Measurements from ENCODE around the gene ST6GAL2.

Gene ST6GAL2

DNA sequence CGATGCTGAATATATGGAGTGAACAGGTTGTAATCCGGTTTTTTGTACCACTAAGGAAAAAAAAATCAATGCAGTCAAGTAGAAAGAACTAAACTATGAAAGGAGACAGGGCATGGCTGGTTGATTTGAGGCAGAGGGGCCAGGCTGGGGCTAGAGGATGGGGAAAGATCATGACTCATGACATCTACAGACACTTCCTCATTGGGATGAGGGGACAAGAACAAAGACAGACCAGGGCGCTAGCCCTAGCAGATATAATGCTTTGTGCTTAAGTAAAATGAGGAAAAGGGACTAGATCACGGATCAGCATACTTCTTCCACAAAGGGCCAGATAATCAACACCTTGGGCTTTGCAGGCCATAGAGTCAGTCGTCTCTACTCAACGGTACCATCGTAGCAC, 55.8 kb downstream of the ST6GAL2 start:
- no CpG with 5 or more reads among the region's 7 CpGs for WGBS, 2 donors (ENCODE audit: extremely low coverage in 2 of 2, insufficient read length in 2 of 2, insufficient replicate concordance in 1 of 2)
- H3K79me1 ChIP-seq (ENCODE audit: low read depth, low read length), result no peaks in the 10 kb centered on the region
- H2BK12ac ChIP-seq (ENCODE audit: low read length), result no peak overlapping the region

DNA sequence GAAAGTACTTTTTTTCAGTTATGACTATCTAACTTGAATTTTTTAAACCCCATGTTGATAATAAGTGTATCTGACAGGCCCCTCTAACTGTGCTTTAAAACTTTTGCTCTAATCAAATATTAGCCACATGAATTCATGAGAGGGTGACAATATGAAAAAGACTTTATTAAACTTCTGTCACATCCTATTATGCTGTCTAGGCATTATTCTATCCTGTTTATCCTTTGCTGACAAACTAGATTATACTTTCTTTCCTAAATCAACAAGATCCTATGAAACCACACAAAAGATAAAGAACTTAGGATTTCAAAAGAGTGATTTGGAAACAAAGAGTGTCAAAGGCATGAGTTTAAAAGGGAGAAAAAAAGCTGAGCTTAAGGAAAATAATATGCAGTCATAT, 57.8 kb downstream of the ST6GAL2 start:
- H2BK12ac ChIP-seq (ENCODE audit: low read length), result no peak overlapping the region
- no peaks in the 10 kb centered on the region for H3K4me1 ChIP-seq (ENCODE audit: control insufficient read depth in 2 of 2, insufficient read depth in 1 of 2, low read depth in 1 of 2, low read length in 2 of 2)
- no peak overlapping the region for H3K4ac ChIP-seq (ENCODE audit: low read length)

More for the DNA sequence above, 55.8 kb downstream of the ST6GAL2 start:
- Histone ChIP-seq H3K4me2 (ENCODE audit: insufficient read depth, low read length, poor library complexity, severe bottlenecking) (no peak overlapping the region), H3K14ac (ENCODE audit: low read length) (no peak overlapping the region), H2BK5ac (ENCODE audit: low read length) (no peak overlapping the region), H4K8ac (ENCODE audit: low read depth, low read length) (no peak overlapping the region), H3K18ac (ENCODE audit: low read length) (no peak overlapping the region), H4K91ac (ENCODE audit: low read depth, low read length, poor library complexity) (no peak overlapping the region), H2BK120ac (ENCODE audit: low read depth, low read length) (no peak overlapping the region), H2BK15ac (ENCODE audit: low read length) (no peak overlapping the region), H3K27ac (replicated peaks; ENCODE audit: low read length) (no peak overlapping the region), H3K36me3 (replicated peaks in 1 of 2; ENCODE audit: control insufficient read depth in 2 of 2, insufficient read depth in 2 of 2, low read length in 2 of 2) (peaks cover 0 to 2% of the 10 kb centered on the region in 2 donors), H2AK5ac (ENCODE audit: low read depth, low read length) (no peak overlapping the region), H2AFZ (ENCODE audit: low read length) (no peak overlapping the region), H3K9me3 (replicated peaks in 1 of 2; ENCODE audit: control insufficient read depth in 2 of 2, insufficient read depth in 1 of 2, low read depth in 1 of 2, low read length in 2 of 2) (no peaks in the 10 kb centered on the region), H3K4me1 (ENCODE audit: control insufficient read depth in 2 of 2, insufficient read depth in 1 of 2, low read depth in 1 of 2, low read length in 2 of 2) (no peaks in the 10 kb centered on the region), H3K4me3 (ENCODE audit: low read length in 2 of 2) (no peak overlapping the region), H3K9ac (ENCODE audit: low read depth, low read length, poor library complexity) (no peak overlapping the region), H3K4ac (ENCODE audit: low read length) (no peak overlapping the region), H3K27me3 (ENCODE audit: control insufficient read depth in 3 of 3, insufficient read depth in 3 of 3, low read depth in 1 of 3, low read length in 3 of 3) (no peaks in the 10 kb centered on the region), H3K23ac (ENCODE audit: low read depth, low read length, poor library complexity) (no peak overlapping the region)
- no peak for DNase-seq (ENCODE audit: low spot score)

DNA sequence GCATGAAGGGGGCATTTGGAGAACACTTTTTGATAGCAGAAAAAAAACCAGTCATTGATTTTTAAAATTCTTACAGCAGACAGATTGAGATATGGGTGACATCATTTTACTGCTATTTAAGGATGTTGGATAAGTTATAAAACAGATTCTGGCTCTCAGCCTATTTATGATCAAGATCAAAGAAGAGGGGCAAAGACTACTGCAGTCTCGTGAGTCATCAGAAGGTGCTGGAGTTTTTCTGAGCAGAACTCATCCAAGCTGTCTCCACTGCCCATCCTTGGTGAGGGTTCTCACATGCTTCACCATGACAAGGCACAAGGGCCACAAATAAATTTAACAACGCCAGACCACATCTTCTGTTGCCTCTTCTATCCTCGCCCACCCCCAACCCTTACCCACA, 58.8 kb downstream of the ST6GAL2 start:
- Histone ChIP-seq H2BK12ac (ENCODE audit: low read length) (no peak overlapping the region), H3K23ac (ENCODE audit: low read depth, low read length, poor library complexity) (no peak overlapping the region), H3K9ac (ENCODE audit: low read depth, low read length, poor library complexity) (no peak overlapping the region), H4K91ac (ENCODE audit: low read depth, low read length, poor library complexity) (no peak overlapping the region), H3K79me1 (ENCODE audit: low read depth, low read length) (no peaks in the 10 kb centered on the region), H3K4me3 (ENCODE audit: low read length in 2 of 2) (no peak overlapping the region), H3K4ac (ENCODE audit: low read length) (no peak overlapping the region), H2BK15ac (ENCODE audit: low read length) (no peak overlapping the region), H3K18ac (ENCODE audit: low read length) (no peak overlapping the region), H4K8ac (ENCODE audit: low read depth, low read length) (no peak overlapping the region), H3K4me1 (ENCODE audit: control insufficient read depth in 2 of 2, insufficient read depth in 1 of 2, low read depth in 1 of 2, low read length in 2 of 2) (no peaks in the 10 kb centered on the region), H3K36me3 (replicated peaks in 1 of 2; ENCODE audit: control insufficient read depth in 2 of 2, insufficient read depth in 2 of 2, low read length in 2 of 2) (peaks cover 0 to 2% of the 10 kb centered on the region in 2 donors), H3K9me3 (replicated peaks in 1 of 2; ENCODE audit: control insufficient read depth in 2 of 2, insufficient read depth in 1 of 2, low read depth in 1 of 2, low read length in 2 of 2) (no peaks in the 10 kb centered on the region), H2AFZ (ENCODE audit: low read length) (no peak overlapping the region), H3K4me2 (ENCODE audit: insufficient read depth, low read length, poor library complexity, severe bottlenecking) (no peak overlapping the region), H3K14ac (ENCODE audit: low read length) (no peak overlapping the region), H3K27me3 (ENCODE audit: control insufficient read depth in 3 of 3, insufficient read depth in 3 of 3, low read depth in 1 of 3, low read length in 3 of 3) (no peaks in the 10 kb centered on the region), H2BK5ac (ENCODE audit: low read length) (no peak overlapping the region), H2BK120ac (ENCODE audit: low read depth, low read length) (no peak overlapping the region), H2AK5ac (ENCODE audit: low read depth, low read length) (no peak overlapping the region), H3K27ac (replicated peaks; ENCODE audit: low read length) (no peak overlapping the region)
- no CpG with 5 or more reads among the region's 3 CpGs for WGBS, 2 donors (ENCODE audit: extremely low coverage in 2 of 2, insufficient read length in 2 of 2, insufficient replicate concordance in 1 of 2)
- no peak for DNase-seq (ENCODE audit: low spot score)

More for the DNA sequence above, 57.8 kb downstream of the ST6GAL2 start:
- no peak for DNase-seq (ENCODE audit: low spot score)
- H3K36me3 ChIP-seq (replicated peaks in 1 of 2; ENCODE audit: control insufficient read depth in 2 of 2, insufficient read depth in 2 of 2, low read length in 2 of 2), result peaks cover 0 to 2% of the 10 kb centered on the region in 2 donors
- H3K9ac ChIP-seq (ENCODE audit: low read depth, low read length, poor library complexity), result no peak overlapping the region
- H3K27ac ChIP-seq (replicated peaks; ENCODE audit: low read length), result no peak overlapping the region
- no peak overlapping the region for H2AK5ac ChIP-seq (ENCODE audit: low read depth, low read length)
- H4K91ac ChIP-seq (ENCODE audit: low read depth, low read length, poor library complexity), result no peak overlapping the region
- H3K18ac ChIP-seq (ENCODE audit: low read length), result no peak overlapping the region
- H3K14ac ChIP-seq (ENCODE audit: low read length), result no peak overlapping the region
- no peak overlapping the region for H3K4me2 ChIP-seq (ENCODE audit: insufficient read depth, low read length, poor library complexity, severe bottlenecking)
- H3K9me3 ChIP-seq (replicated peaks in 1 of 2; ENCODE audit: control insufficient read depth in 2 of 2, insufficient read depth in 1 of 2, low read depth in 1 of 2, low read length in 2 of 2), result no peaks in the 10 kb centered on the region
- no peaks in the 10 kb centered on the region for H3K27me3 ChIP-seq (ENCODE audit: control insufficient read depth in 3 of 3, insufficient read depth in 3 of 3, low read depth in 1 of 3, low read length in 3 of 3)
- H2BK15ac ChIP-seq (ENCODE audit: low read length), result no peak overlapping the region
- no peak overlapping the region for H4K8ac ChIP-seq (ENCODE audit: low read depth, low read length)
- H2BK5ac ChIP-seq (ENCODE audit: low read length), result no peak overlapping the region
- no peak overlapping the region for H2AFZ ChIP-seq (ENCODE audit: low read length)
- no peak overlapping the region for H3K4me3 ChIP-seq (ENCODE audit: low read length in 2 of 2)
- no peaks in the 10 kb centered on the region for H3K79me1 ChIP-seq (ENCODE audit: low read depth, low read length)
- no peak overlapping the region for H2BK120ac ChIP-seq (ENCODE audit: low read depth, low read length)
- no peak overlapping the region for H3K23ac ChIP-seq (ENCODE audit: low read depth, low read length, poor library complexity)

DNA sequence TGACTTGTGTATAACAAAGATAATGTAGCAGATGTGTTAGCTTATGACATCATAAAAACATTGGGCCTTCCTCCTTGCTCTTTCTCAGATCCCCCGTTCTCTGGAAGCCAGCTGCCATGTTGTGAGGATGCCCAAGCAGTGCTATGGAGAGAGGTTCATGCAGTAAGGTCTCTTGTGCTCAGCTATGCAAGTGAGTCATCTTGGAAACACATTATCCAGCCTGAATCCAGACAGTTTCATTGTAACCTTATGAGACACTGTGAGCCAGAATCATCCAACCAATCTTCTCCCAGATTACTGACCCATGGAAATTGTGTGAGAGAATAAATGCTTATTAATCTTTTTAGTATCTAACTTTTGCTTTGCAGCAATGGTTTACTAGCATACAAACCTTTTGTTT, 60.8 kb downstream of the ST6GAL2 start:
- no peak overlapping the region for H3K4me3 ChIP-seq (ENCODE audit: low read length in 2 of 2)
- H3K14ac ChIP-seq (ENCODE audit: low read length), result no peak overlapping the region
- H3K27me3 ChIP-seq (ENCODE audit: control insufficient read depth in 3 of 3, insufficient read depth in 3 of 3, low read depth in 1 of 3, low read length in 3 of 3), result no peaks in the 10 kb centered on the region
- H4K8ac ChIP-seq (ENCODE audit: low read depth, low read length), result no peak overlapping the region
- DNase-seq (ENCODE audit: low spot score), result no peak
- H3K79me1 ChIP-seq (ENCODE audit: low read depth, low read length), result no peaks in the 10 kb centered on the region
- no peak overlapping the region for H2BK120ac ChIP-seq (ENCODE audit: low read depth, low read length)
- H3K4me2 ChIP-seq (ENCODE audit: insufficient read depth, low read length, poor library complexity, severe bottlenecking), result no peak overlapping the region
- no peak overlapping the region for H2BK5ac ChIP-seq (ENCODE audit: low read length)
- peaks cover 0 to 2% of the 10 kb centered on the region in 2 donors for H3K36me3 ChIP-seq (replicated peaks in 1 of 2; ENCODE audit: control insufficient read depth in 2 of 2, insufficient read depth in 2 of 2, low read length in 2 of 2)
- H3K9ac ChIP-seq (ENCODE audit: low read depth, low read length, poor library complexity), result no peak overlapping the region
- no peaks in the 10 kb centered on the region for H3K4me1 ChIP-seq (ENCODE audit: control insufficient read depth in 2 of 2, insufficient read depth in 1 of 2, low read depth in 1 of 2, low read length in 2 of 2)
- H2AK5ac ChIP-seq (ENCODE audit: low read depth, low read length), result no peak overlapping the region
- no peak overlapping the region for H3K23ac ChIP-seq (ENCODE audit: low read depth, low read length, poor library complexity)
- WGBS, 2 donors (ENCODE audit: extremely low coverage in 2 of 2, insufficient read length in 2 of 2, insufficient replicate concordance in 1 of 2), result no CpG with 5 or more reads among the region's 1 CpG
- no peak overlapping the region for H3K4ac ChIP-seq (ENCODE audit: low read length)
- no peak overlapping the region for H2AFZ ChIP-seq (ENCODE audit: low read length)
- no peak overlapping the region for H4K91ac ChIP-seq (ENCODE audit: low read depth, low read length, poor library complexity)
- H3K9me3 ChIP-seq (replicated peaks in 1 of 2; ENCODE audit: control insufficient read depth in 2 of 2, insufficient read depth in 1 of 2, low read depth in 1 of 2, low read length in 2 of 2), result no peaks in the 10 kb centered on the region
- no peak overlapping the region for H2BK12ac ChIP-seq (ENCODE audit: low read length)
- no peak overlapping the region for H3K27ac ChIP-seq (replicated peaks; ENCODE audit: low read length)
- H3K18ac ChIP-seq (ENCODE audit: low read length), result no peak overlapping the region
- H2BK15ac ChIP-seq (ENCODE audit: low read length), result no peak overlapping the region

All from neuronal stem cell (in vitro differentiated cells).